HepG2 (cell line): Measurements from ENCODE around the gene KLHL40. TPM values are rescaled to one million over a fixed set of nuclear protein-coding genes. Genes with fewer than 3 reads are reported as not detected.

Experiments used
- ELF3 ChIP-seq: IDR thresholded peaks from 2 replicates; pipeline ENCODE4 v1.6.1; 2016; ENCODE audit warnings: missing genetic modification reagents, missing compliant biosample characterization
- ELK4 ChIP-seq: sonication (generic); formaldehyde crosslinking; IDR thresholded peaks from 2 replicates; pipeline ENCODE4 v1.9.0; 2021; ENCODE audit warnings: missing genetic modification reagents, borderline replicate concordance
- HMG20B ChIP-seq: conservative IDR thresholded peaks from 2 replicates; pipeline ENCODE4 v1.6.1; 2016; ENCODE audit warnings: missing genetic modification reagents, missing compliant biosample characterization
- KAT8 ChIP-seq: IDR thresholded peaks from 2 replicates; pipeline ENCODE4 v1.6.1; 2016; ENCODE audit warnings: missing genetic modification reagents, missing compliant biosample characterization
- KLF6 ChIP-seq: IDR thresholded peaks from 2 replicates; pipeline ENCODE4 v1.8.0; 2016; ENCODE audit warnings: missing biosample characterization, missing genetic modification reagents
- NFE2L1 ChIP-seq: sonication (generic); formaldehyde crosslinking; IDR thresholded peaks from 2 replicates; pipeline ENCODE4 v1.4.0; 2020; ENCODE audit warnings: missing genetic modification reagents, mild to moderate bottlenecking, borderline replicate concordance
- REL ChIP-seq: sonication (generic); formaldehyde crosslinking; conservative IDR thresholded peaks from 2 replicates; pipeline ENCODE4 v1.8.0; 2022; ENCODE audit warnings: mild to moderate bottlenecking, missing genetic modification reagents, moderate library complexity
- RXRA ChIP-seq: sonication (generic); formaldehyde crosslinking; IDR thresholded peaks from 2 replicates; pipeline ENCODE4 v1.5.1; 2020; ENCODE audit warnings: missing genetic modification reagents
- THAP9 ChIP-seq: sonication (generic); formaldehyde crosslinking; IDR thresholded peaks from 2 replicates; pipeline ENCODE4; 2020; ENCODE audit warnings: missing genetic modification reagents, mild to moderate bottlenecking, borderline replicate concordance
- TRIM24 ChIP-seq: sonication (generic); formaldehyde crosslinking; IDR thresholded peaks from 2 replicates; pipeline ENCODE4 v1.8.0; 2022; ENCODE audit warnings: mild to moderate bottlenecking, missing genetic modification reagents
- XRCC5 ChIP-seq: fragments of 200-400 bp; formaldehyde crosslinking; optimal IDR thresholded peaks from 2 replicates; pipeline ENCODE3; 2017; ENCODE audit warnings: mild to moderate bottlenecking, low read length
- YEATS4 ChIP-seq: sonication (generic); formaldehyde crosslinking; IDR thresholded peaks from 2 replicates; pipeline ENCODE4 v1.4.0; 2020; ENCODE audit warnings: missing genetic modification reagents, borderline replicate concordance
- ZFP36L2 ChIP-seq: sonication (generic); formaldehyde crosslinking; IDR thresholded peaks from 2 replicates; pipeline ENCODE4 v1.4.0; 2020; ENCODE audit warnings: missing genetic modification reagents
- ZFP41 ChIP-seq: sonication (generic); formaldehyde crosslinking; IDR thresholded peaks from 2 replicates; pipeline ENCODE4 v1.4.0; 2020; ENCODE audit warnings: mild to moderate bottlenecking, missing genetic modification reagents, borderline replicate concordance
- ZFY ChIP-seq: sonication (generic); formaldehyde crosslinking; IDR thresholded peaks from 2 replicates; pipeline ENCODE4 v1.4.0; 2020; ENCODE audit warnings: missing genetic modification reagents
- ZNF230 ChIP-seq: sonication (generic); formaldehyde crosslinking; IDR thresholded peaks from 2 replicates; pipeline ENCODE4 v1.4.0; 2020; ENCODE audit warnings: mild to moderate bottlenecking, missing genetic modification reagents
- ZNF496 ChIP-seq: sonication (generic); formaldehyde crosslinking; IDR thresholded peaks from 2 replicates; pipeline ENCODE4 v1.8.1; 2023; ENCODE audit warnings: mild to moderate bottlenecking, moderate library complexity, missing genetic modification reagents; ENCODE audit not compliant: insufficient replicate concordance
- ZNF574 ChIP-seq: sonication (generic); formaldehyde crosslinking; IDR thresholded peaks from 2 replicates; pipeline ENCODE4 v1.4.0; 2020; ENCODE audit warnings: missing genetic modification reagents
- ZNF704 ChIP-seq: sonication (generic); formaldehyde crosslinking; IDR thresholded peaks from 2 replicates; pipeline ENCODE4 v1.8.1; 2023; ENCODE audit warnings: mild to moderate bottlenecking, inconsistent platforms, moderate library complexity, missing genetic modification reagents, borderline replicate concordance
- ZSCAN25 ChIP-seq: sonication (generic); formaldehyde crosslinking; IDR thresholded peaks from 2 replicates; pipeline ENCODE4 v1.8.0; 2022; ENCODE audit warnings: mild to moderate bottlenecking, missing genetic modification reagents
- polyA plus RNA-seq, 8 experiments: library from polyadenylated mRNA; depleted of rRNA in 3 of 8; stranded (reverse) in 7 of 8; unstranded in 1 of 8; fragments of >200 nt; fragmentation: Illumina TruSeq in 4 of 8; extraction: Trizol in 4 of 8; gene quantifications; 2 replicates each; pipeline versions ENCODE4 v1.2.1 to v1.2.3, GENCODE V29; 2011 to 2016; ENCODE audit warnings: low read depth in 4 of 8, missing spikeins in 1 of 8, mixed read lengths in 1 of 8; ENCODE audit not compliant: insufficient read depth in 1 of 8
- total RNA-seq, 5 experiments: library from RNA; depleted of rRNA; stranded (reverse); fragments of >200 nt; fragmentation: Illumina TruSeq; extraction: Trizol; gene quantifications; 2 replicates each; pipeline ENCODE4 v1.2.3, GENCODE V29; 2016; ENCODE audit warnings: low read depth in 1 of 5

KLHL40 gene
- total and polyA plus RNA-seq, 2 of the 13 experiments (the other 11 are each of a cell fraction or from before 2014, with no cell fraction given) = not detected

- TF ChIP-seq ELK4 (CRISPR knock-in tag) = no peak
- peak; percentile 56; the same call in 1 of the 2 replicates for TF ChIP-seq ZFY (CRISPR knock-in tag)
- 0 out of 2 replicates have a peak, but pooled peaks have one; percentile 46 for TF ChIP-seq ZNF704
- no peak for TF ChIP-seq ZFP41 (CRISPR knock-in tag)
- TF ChIP-seq RXRA (CRISPR knock-in tag) = no peak
- TF ChIP-seq ZFP36L2 (CRISPR knock-in tag) = no peak
- TF ChIP-seq YEATS4 (CRISPR knock-in tag) = peak; percentile 41; the same call in 1 of the 2 replicates
- TF ChIP-seq ZSCAN25 (CRISPR knock-in tag) = no peak
- 0 out of 2 replicates have a peak, but pooled peaks have one; percentile 21 for TF ChIP-seq ELF3
- no peak for TF ChIP-seq THAP9 (CRISPR knock-in tag)
- no peak for TF ChIP-seq ZNF496 (CRISPR knock-in tag)
- TF ChIP-seq HMG20B (CRISPR knock-in tag) = no peak; the same call in 1 of the 2 replicates
- no peak for TF ChIP-seq REL
- no peak; the same call in 1 of the 2 replicates for TF ChIP-seq ZNF574 (CRISPR knock-in tag)
- TF ChIP-seq NFE2L1 (CRISPR knock-in tag) = no peak
- TF ChIP-seq ZNF230 = no peak
- peak; percentile 43 for TF ChIP-seq XRCC5
- peak; percentile 55 for TF ChIP-seq KAT8 (CRISPR knock-in tag)
- TF ChIP-seq KLF6 (CRISPR knock-in tag) = no peak
- no peak for TF ChIP-seq TRIM24 (CRISPR knock-in tag)
Measured at GRCh38 chr3:42654331-42655201, 30.8 kb upstream of the KLHL40 start (continued).
